ENCODE data around the gene OVOL2. TPM values are rescaled to one million over a fixed set of nuclear protein-coding genes. Genes with fewer than 3 reads are reported as not detected.

Gene OVOL2
- total and polyA plus RNA-seq, 2 experiments from 2014 or later: 11.2 to 11.5 TPM

DNA sequence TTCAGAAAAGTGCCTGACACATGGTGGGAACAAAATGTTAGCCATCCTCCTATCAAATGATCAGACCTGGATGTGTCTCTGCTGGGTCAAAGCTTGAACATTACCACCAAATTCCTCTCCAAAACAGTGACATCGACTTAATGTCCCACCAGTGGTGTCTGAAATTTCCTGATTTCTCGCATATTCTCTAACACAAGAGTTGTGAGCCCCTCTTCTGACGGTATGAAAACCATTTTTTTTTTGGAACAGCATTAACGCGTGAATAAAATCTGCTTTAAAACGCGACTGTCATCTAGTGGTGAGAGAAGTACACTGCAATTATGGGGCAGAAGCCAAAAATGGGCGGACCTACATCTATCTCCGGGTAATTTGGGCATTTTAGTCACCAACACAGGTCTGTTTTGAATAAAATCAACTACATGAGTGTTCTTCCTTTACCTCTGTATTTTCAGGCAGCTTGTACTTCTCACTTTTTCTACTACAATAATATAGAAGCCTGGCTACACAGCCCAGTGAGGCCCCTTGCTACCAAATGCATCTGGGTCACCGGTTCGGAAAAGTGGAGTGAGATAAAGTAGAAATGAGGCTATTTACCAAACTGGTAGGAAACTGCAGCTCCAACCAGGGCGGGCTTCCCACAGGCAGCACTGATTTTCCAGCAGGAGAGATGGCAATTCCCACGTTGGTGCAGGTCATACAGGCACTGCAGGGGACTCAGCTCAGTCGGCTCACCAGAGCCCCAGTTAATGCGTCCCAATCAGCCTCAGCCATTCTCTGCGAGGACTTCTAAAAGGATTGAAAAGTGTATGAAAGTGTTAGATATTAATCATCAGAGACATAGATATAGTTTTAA is 61.5 kb downstream of the OVOL2 start:
- Mint-ChIP-seq H3K4me3 (peak overlapping the region; percentile 6; the same call in 1 of the 3 replicates), H3K9me3 (no peaks in the 10 kb centered on the region; the same call in 2 of the 3 replicates), H3K27ac (no peak overlapping the region), H3K36me3 (ENCODE audit: low read depth) (no peaks in the 10 kb centered on the region; the same call in 2 of the 3 replicates), H3K4me1 (peaks cover 13% of the 10 kb centered on the region), H3K27me3 (ENCODE audit: insufficient read depth, low read depth, poor library complexity) (no peaks in the 10 kb centered on the region)
- Histone ChIP-seq H3K4me3 (no peak overlapping the region), H3K27me3 (ENCODE audit: insufficient read depth) (no peaks in the 10 kb centered on the region), H3K36me3 (ENCODE audit: insufficient read depth) (0 out of 2 replicates have a peak, but pooled peaks cover under 1% of the 10 kb centered on the region), H3K9me2 (ENCODE audit: insufficient read depth) (no peaks in the 10 kb centered on the region), H3K4me1 (ENCODE audit: insufficient read depth) (no peaks in the 10 kb centered on the region), H3K79me2 (replicated peaks; ENCODE audit: insufficient read depth) (no peaks in the 10 kb centered on the region), H3K4me2 (no peak overlapping the region), H4K20me1 (replicated peaks; ENCODE audit: insufficient read depth) (no peaks in the 10 kb centered on the region), H2AFZ (no peak overlapping the region), H3K27ac (ENCODE audit: low read depth) (no peak overlapping the region), H3F3A (replicated peaks; ENCODE audit: low read depth) (no peaks in the 10 kb centered on the region)
- TF ChIP-seq JUNB (IDR thresholded peaks at IDR 0.05; ENCODE audit: unreplicated experiment): no peak
- TF ChIP-seq, protein P1, sequence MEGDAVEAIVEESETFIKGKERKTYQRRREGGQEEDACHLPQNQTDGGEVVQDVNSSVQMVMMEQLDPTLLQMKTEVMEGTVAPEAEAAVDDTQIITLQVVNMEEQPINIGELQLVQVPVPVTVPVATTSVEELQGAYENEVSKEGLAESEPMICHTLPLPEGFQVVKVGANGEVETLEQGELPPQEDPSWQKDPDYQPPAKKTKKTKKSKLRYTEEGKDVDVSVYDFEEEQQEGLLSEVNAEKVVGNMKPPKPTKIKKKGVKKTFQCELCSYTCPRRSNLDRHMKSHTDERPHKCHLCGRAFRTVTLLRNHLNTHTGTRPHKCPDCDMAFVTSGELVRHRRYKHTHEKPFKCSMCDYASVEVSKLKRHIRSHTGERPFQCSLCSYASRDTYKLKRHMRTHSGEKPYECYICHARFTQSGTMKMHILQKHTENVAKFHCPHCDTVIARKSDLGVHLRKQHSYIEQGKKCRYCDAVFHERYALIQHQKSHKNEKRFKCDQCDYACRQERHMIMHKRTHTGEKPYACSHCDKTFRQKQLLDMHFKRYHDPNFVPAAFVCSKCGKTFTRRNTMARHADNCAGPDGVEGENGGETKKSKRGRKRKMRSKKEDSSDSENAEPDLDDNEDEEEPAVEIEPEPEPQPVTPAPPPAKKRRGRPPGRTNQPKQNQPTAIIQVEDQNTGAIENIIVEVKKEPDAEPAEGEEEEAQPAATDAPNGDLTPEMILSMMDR (conservative IDR thresholded peaks at IDR 0.05; ENCODE audit: low read depth in 2 of 2): peak; percentile 85 to 93
- DNase-seq (ENCODE audit: low spot score): peak; percentile 74
- ATAC-seq: peak; percentile 60

DNA sequence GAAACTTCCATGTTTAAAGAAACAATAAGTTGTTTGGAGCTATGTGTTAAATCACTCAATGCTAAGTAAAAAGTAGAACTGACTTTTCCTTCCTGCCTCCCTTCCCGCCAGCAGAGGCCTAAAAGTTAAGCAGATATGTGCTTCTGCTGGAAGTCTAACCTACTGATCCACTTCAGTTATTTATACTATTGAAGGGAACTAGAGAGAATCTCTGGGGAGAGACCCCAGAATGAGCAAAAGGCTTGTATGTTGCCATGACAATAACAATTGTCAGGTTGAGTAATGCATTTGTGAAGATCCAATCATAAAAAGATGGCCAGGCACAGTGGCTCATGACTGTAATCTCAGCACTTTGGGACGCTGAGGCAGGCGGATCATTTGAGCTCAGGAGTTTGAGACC is 64.2 kb downstream of the OVOL2 start:
- DNase-seq (ENCODE audit: low spot score) (no peak), ATAC-seq (no peak)
- H3K27me3 ChIP-seq (ENCODE audit: insufficient read depth): no peaks in the 10 kb centered on the region
- H3K4me3 ChIP-seq: no peak overlapping the region
- H3K4me2 ChIP-seq: no peak overlapping the region
- H3K9me2 ChIP-seq (ENCODE audit: insufficient read depth): no peaks in the 10 kb centered on the region
- peaks cover 2% of the 10 kb centered on the region; the same call in 1 of the 2 replicates for H3K79me2 ChIP-seq (replicated peaks; ENCODE audit: insufficient read depth)
- Mint-ChIP-seq H3K4me3 (no peak overlapping the region), H3K36me3 (ENCODE audit: low read depth) (peaks cover 20% of the 10 kb centered on the region), H3K4me1 (peaks cover 13% of the 10 kb centered on the region), H3K27me3 (ENCODE audit: insufficient read depth, low read depth, poor library complexity) (no peaks in the 10 kb centered on the region), H3K27ac (no peak overlapping the region), H3K9me3 (no peaks in the 10 kb centered on the region)
- H3F3A ChIP-seq (replicated peaks; ENCODE audit: low read depth): 0 out of 2 replicates have a peak, but pooled peaks cover 6% of the 10 kb centered on the region
- no peaks in the 10 kb centered on the region; the same call in 1 of the 2 replicates for H4K20me1 ChIP-seq (replicated peaks; ENCODE audit: insufficient read depth)
- no peak overlapping the region for H2AFZ ChIP-seq
- peaks cover 21% of the 10 kb centered on the region; the same call in 1 of the 2 replicates for H3K36me3 ChIP-seq (ENCODE audit: insufficient read depth)
- H3K4me1 ChIP-seq (ENCODE audit: insufficient read depth): no peaks in the 10 kb centered on the region
- H3K27ac ChIP-seq (ENCODE audit: low read depth): no peak overlapping the region
- TF ChIP-seq NANOG (IDR thresholded peaks at IDR 0.05; ENCODE audit: borderline replicate concordance): no peak
- no peak for TF ChIP-seq EZH2phosphoT487 (IDR thresholded peaks at IDR 0.05; ENCODE audit: unreplicated experiment)
- TF ChIP-seq STAT1 (IDR thresholded peaks at IDR 0.05; ENCODE audit: unreplicated experiment): no peak
- TF ChIP-seq JUNB (IDR thresholded peaks at IDR 0.05; ENCODE audit: unreplicated experiment): no peak
- no peak for TF ChIP-seq ZNF331 (CRISPR knock-in tag; IDR thresholded peaks at IDR 0.05; ENCODE audit: low read depth)
- no peak for TF ChIP-seq EZH2 (IDR thresholded peaks at IDR 0.05; ENCODE audit: low read depth, unreplicated experiment)
- TF ChIP-seq, protein P2, sequence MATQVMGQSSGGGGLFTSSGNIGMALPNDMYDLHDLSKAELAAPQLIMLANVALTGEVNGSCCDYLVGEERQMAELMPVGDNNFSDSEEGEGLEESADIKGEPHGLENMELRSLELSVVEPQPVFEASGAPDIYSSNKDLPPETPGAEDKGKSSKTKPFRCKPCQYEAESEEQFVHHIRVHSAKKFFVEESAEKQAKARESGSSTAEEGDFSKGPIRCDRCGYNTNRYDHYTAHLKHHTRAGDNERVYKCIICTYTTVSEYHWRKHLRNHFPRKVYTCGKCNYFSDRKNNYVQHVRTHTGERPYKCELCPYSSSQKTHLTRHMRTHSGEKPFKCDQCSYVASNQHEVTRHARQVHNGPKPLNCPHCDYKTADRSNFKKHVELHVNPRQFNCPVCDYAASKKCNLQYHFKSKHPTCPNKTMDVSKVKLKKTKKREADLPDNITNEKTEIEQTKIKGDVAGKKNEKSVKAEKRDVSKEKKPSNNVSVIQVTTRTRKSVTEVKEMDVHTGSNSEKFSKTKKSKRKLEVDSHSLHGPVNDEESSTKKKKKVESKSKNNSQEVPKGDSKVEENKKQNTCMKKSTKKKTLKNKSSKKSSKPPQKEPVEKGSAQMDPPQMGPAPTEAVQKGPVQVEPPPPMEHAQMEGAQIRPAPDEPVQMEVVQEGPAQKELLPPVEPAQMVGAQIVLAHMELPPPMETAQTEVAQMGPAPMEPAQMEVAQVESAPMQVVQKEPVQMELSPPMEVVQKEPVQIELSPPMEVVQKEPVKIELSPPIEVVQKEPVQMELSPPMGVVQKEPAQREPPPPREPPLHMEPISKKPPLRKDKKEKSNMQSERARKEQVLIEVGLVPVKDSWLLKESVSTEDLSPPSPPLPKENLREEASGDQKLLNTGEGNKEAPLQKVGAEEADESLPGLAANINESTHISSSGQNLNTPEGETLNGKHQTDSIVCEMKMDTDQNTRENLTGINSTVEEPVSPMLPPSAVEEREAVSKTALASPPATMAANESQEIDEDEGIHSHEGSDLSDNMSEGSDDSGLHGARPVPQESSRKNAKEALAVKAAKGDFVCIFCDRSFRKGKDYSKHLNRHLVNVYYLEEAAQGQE (IDR thresholded peaks at IDR 0.05; ENCODE audit: unreplicated experiment): no peak
- TF ChIP-seq, protein P1 (conservative IDR thresholded peaks at IDR 0.05; ENCODE audit: low read depth in 2 of 2): no peak
- no peak for TF ChIP-seq CREB1 (CRISPR knock-in tag; IDR thresholded peaks at IDR 0.05; ENCODE audit: low read depth)
- no peak for TF ChIP-seq ZNF114 (CRISPR knock-in tag; IDR thresholded peaks at IDR 0.05)
